Amniotic epithelial cell (primary cell): ENCODE measurements around the gene CDC7.

Experiments used
- DNase-seq: peaks from one replicate; pipeline ENCODE4 v3.0.0-alpha.2; 2010; ENCODE audit warnings: low read depth

CDC7 gene

DNA sequence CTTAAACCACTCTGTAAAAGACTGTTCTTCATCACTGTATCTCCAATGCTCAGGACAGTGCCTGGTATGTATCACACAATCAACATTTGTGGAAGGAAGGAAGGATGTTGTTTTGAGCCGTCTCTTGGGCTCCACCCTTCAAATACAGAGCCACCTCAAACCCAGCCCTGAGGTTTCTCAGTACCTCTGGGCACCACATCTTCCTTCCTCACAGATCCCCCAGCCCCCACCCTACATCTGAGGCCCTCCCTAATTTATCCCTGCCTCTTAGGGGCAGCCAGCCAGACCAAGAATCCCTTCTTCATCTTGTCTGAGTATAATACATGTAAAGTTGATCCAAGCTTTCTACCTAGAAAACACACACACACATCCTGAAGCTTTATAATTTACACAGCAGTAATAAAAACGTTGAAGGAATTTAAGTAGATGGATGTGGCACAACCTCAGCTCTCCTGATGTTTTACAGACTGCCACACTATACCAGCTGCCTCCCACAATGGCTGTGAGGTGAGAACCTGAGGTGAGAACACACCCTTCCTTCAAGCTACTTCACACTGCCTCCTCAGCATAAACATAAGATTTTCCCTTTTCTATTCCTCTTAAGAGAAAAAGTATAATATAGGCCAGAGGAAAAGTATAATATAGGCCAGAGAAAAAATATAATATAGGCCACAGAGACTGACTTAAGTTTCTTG is 48.5 kb downstream of the CDC7 start:
- no peak for DNase-seq

DNA sequence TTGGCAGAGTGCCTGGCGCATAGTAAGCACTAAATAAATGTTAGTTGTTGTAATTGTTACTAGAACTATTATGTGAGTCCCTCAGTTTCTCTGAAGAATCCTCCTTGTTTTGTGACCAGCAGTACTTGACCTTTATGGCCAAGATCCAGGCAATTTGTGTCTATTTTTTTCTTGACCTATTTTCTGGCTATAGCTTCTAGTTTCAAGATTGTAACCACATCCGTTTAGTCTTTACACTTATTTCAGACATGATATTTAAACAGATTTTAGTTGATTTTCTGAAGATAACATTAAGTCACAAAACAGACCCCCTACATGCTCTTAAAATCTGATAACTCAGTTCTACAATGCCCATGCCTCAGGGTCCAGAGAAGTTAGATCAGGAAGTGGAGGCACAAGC is 50.3 kb downstream of the CDC7 start:
- DNase-seq: no peak

- no peak for DNase-seq
Observed at GRCh38 chr1:91552091-91552490, 51.4 kb downstream of the CDC7 start.

GRCh38 chr1:91552596-91552995 is 51.9 kb downstream of the CDC7 start:
- DNase-seq: no peak

- DNase-seq: peak; percentile 78
Observed at GRCh38 chr1:91553177-91553591, 52.5 kb downstream of the CDC7 start.

DNA sequence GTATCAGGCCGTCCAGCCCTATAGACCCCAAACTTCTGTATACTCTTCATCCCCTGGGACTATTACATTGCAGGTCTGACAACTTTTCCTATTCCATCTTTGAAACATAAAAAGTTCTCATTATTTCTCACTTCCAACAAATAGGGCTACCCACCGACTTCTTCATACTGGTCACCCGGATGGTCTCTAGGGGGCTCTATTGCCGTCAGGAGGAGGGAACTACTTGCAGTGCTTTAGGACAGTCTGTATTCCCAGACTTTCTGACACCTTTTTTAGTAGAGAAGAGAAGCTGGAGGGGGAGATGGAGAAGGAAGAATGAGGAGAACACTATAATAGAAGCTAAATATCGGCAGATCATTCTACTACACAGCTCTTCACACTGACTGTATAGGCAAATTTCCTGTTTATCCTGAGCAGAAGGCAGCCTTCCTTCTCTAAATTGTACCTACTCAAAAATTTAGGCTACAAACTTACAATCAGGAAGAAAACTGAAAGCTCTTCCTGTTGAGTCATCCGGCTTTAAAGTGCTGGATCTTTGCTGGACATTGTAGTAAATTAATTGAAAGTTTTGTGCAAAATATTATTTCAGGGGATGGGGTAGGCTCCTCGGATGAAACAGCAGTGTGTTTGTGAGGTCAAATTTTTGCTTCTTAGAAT is 54.6 kb downstream of the CDC7 start:
- DNase-seq: no peak

DNA sequence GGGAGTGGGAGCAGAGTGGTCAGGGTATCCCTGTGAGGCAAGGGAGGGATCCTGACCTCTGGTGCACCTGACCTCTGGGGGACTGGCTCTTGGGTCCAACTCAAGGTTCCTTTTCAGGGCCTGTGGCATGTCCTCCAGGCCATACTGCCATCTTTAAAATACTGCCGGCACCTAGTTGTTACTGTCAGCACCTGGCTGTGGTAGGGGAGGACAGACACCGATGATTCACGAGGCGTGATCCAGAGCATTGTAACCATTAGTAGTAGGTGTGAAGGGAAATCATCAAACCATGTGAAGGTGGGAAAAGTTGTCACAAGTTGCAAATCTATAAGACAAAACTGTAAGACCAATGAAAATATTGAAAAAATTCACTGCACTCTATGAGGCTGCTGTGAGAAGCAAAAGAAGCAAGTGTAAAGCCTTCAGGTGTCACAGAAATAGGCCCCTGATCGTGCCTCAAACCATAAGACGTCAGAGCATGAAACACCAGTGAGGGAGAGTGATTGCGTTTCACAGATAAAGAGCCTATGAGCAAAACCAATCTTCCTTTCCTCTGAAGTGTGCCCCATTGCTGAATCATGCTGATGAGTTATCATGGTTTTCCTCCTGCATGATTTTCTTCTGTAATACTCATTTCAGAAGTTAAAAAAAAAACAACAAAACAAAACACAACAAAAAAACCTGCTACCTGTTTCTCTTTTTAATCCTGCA is 55.3 kb downstream of the CDC7 start:
- peak; percentile 95 for DNase-seq

DNA sequence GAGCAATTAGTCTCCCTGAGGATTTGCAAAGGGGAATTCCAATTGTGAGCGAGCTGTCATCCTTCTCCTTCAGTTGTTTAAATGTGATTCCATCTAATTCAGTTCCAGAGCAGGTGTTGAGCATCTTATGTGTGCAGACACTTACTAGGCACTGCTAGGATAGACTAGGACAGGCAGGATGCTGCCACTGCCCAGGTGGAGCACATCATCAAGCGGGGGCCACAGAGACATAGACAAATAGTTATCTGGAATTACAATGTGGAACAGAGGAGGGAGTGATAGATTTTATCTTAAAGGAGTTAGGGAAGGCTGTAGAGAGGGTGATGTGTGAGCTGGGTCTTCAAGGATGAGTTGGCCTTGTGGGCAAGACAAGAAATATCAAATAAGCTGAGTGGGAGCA is 55.9 kb downstream of the CDC7 start:
- DNase-seq: no peak

DNA sequence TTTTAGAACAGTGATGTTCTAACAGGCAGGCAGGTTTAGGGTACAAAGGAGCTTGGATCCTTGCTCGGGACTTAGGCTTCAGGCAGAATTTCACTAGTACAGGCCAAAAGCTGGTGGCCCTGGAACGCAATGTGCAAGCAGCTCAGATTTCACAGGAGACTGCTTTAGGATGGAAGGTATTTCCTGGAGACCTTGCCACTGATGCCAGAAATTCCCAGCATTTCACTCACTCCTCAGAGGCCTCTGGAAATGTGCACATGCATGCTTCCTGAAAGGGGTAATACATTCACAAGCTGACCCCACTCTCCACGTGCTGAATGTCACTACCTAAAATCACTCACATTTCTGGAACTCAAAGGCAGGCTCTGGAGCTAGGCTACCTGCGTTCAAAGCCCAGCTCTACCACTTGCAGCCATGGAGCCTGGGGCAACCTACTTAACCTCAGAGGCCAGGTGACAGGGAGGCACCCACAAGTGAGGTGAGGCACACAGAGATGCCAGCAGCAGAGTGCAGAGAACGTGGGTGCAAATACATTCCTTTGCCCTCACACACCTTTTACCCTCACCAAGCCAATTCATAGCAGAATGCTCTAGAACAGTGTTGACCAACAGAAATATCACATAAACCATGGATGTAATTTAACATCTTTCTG is 56.5 kb downstream of the CDC7 start:
- peak; percentile 51 for DNase-seq

GRCh38 chr1:91557826-91558225 is 57.2 kb downstream of the CDC7 start:
- DNase-seq: no peak

DNA sequence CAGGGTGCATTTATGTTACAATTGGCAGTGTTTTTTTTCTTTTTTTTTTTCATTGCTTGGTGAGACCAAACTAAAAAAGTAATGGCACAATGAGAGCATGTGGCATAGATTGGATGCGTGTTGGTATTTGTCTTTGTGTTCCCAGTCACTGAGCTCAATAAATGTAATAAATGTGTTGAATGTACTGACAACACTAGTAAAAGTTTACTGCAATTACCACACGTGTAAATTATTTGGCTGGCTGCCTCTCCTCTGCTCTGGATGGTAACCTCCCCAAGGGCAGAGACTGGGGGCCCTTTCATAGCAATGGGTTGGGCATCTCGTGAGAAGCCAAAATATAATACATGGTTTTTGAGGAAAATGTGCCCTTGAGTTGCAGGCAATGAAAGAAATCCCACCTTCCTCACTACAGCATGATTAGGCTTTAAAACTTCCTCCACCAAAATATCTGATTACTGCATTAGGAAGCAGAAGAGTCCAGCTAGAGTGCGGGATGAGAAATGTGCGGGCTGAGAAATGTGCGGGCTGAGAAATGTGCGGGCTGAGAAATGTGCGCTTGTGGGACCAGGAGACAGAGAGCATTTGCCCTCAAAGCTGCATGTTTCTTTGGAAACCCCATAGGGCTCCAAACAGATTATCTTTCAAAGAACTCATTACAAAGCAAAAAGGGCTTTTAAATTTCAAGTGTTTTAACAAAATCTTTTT is 58.5 kb downstream of the CDC7 start:
- DNase-seq: no peak

DNA sequence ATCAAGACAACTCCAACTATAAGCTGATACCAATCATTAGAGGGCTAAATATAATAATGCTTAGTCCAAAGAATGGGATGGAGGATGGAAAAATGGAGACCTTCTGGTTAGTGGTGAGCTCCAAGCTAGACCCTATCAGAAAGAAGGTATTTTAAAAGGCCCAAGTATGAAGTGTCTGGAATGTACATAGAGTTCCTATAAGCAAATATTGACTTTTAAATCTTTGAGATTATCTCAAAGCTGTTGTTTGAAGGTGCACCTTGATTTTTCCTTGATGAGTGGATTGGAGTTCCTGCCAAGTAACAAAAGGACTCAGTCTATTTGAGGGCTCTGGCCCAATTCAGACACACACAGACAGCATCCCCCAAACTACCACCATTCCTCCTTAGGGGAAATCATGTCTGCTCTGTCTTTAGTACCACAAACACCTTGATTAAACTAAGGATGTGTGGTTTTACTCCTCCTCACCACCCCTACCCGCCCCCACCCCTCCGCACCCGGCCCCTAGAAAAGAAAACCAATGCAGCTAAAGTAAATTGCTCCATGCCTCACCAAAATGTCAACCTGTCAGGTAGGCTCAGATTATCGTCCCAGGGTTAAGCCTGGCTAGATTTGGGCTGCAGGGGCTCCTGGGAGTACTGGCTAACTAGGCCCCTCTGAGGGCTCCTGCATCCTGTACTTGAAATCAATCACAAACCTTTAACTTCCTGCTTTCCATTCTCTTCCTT is 59.4 kb downstream of the CDC7 start:
- no peak for DNase-seq

GRCh38 chr1:91564888-91565701 is 64.4 kb downstream of the CDC7 start:
- no peak for DNase-seq

DNA sequence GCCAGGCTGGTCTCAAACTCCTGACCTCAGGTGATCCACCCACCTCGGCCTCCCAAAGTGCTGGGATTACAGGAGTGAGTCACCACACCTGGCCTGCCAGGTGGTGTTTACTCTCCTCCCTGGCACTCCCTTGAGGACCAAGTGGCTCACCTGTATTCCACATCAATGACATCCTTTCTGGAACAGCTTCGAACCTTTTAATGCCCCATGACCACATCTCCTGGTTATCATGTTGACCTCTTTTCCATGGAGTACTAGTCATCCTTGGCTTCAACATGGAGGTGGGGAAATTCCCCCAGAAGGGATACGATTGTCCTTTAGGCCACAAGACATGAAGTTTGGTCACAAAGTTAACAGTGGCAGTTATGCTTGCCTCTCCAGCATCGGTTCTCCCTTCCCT is 66.9 kb downstream of the CDC7 start:
- no peak for DNase-seq

- no peak for DNase-seq
Observed at GRCh38 chr1:91568261-91568660, 67.6 kb downstream of the CDC7 start.

DNA sequence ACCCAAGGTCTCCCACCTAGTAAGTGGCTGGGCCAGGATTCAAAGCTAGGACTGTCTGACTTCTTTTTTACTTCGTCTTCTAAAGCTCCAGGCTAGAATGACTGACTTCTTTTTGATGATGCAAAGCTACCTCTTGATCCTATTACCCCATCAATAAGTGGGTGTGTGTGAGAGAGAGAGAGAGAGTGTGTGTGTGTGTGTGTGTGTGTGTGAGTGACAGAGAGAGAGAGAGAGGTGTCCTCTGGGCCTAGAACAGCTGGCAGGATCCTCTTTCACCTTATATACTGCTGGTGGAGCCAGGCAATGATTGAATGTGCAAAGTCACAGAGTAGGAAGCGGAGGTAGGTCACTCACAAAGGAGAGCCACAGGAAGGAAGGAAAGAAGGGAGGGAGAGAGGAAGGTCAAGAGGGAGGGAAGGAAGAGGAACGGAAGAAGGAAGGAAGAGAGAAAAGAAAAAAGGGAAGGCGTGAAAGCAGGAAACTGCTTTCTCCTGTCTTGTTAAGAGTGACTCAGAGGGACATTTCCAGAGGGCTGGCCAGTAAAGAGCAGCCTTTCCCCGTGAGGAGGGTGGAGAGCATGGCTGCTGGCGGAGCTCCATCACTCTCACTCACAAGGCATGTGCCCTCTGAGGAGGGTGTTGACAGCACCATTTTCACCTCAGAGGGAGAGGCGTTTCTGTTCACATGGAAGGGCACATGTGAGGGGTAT is 68.9 kb downstream of the CDC7 start:
- DNase-seq: peak; percentile 81

- no peak for DNase-seq
Observed at GRCh38 chr1:91570120-91570448, 69.4 kb downstream of the CDC7 start.

DNA sequence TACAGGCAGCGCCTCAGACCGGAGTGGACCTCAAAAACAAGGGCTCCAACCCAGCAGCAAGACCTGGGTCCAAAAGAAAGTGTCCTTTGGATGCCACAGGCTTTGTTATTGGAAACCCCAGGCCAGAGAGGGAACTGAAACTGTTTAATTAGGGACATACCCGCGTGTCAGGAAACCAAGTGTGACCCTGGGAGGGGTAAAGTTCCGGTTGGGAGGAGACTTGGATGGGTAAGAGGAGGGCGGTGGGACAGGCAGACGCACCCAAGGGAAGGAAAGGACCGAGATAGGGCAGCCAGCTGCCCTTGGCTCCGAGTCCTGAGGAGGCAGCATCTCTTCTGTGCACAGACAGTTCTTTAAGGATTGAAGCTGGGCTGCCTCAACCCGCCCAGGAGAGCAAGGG is 71.4 kb downstream of the CDC7 start:
- DNase-seq: no peak
